Cardiac ventricle fibroblast (primary cell): ENCODE data around the gene PHYHD1. TPM values are rescaled to one million over a fixed set of nuclear protein-coding genes. Genes with fewer than 3 reads are reported as not detected.

Source experiments
- total RNA-seq: library from RNA; depleted of rRNA; stranded (reverse); fragments of >200 nt; gene quantifications from 2 replicates; pipeline ENCODE4 v1.2.3, GENCODE V29; 2015

PHYHD1 gene
- total RNA-seq: 33.5 and 39.1 TPM in 2 replicates

GRCh38 chr9:128920381-128921058 lies at the start of gene PHYHD1:
PHYHD1 (plus strand) TSS chr9:128920982; CDS start chr9:128922324, 1,342 bp downstream.

GRCh38 chr9:128881884-128882676 lies 38.7 kb upstream of the PHYHD1 start, which contains the start of the genes KYAT1 and LRRC8A:
KYAT1 (minus strand) TSS chr9:128881950; CDS start chr9:128845405, 36,545 bp downstream.
LRRC8A (plus strand) TSS chr9:128882133; CDS start chr9:128907165, 25,032 bp downstream.

GRCh38 chr9:128947527-128948301 lies 26.9 kb downstream of the PHYHD1 start, which contains the start of the genes DOLK and NUP188:
DOLK (minus strand) TSS chr9:128947603; CDS start chr9:128947303, 300 bp downstream.
NUP188 (plus strand) TSS chr9:128947699; CDS start chr9:128947720, 21 bp downstream.

Other genes starting within 250 kb of the PHYHD1 start
- gene SET, start 231.8 kb upstream of the PHYHD1 start, total RNA-seq: 144 and 181 TPM in 2 replicates
- gene PKN3, start 218.5 kb upstream of the PHYHD1 start, total RNA-seq: 1.2 and 1.3 TPM in 2 replicates
- 27.4 and 36.9 TPM in 2 replicates for gene ZDHHC12, start 196.9 kb upstream of the PHYHD1 start, total RNA-seq
- 34.2 and 40.6 TPM in 2 replicates for gene ZER1, start 149.1 kb upstream of the PHYHD1 start, total RNA-seq
- gene TBC1D13, start 133.7 kb upstream of the PHYHD1 start, total RNA-seq: 12.9 and 18.2 TPM in 2 replicates
- 11.2 and 19.1 TPM in 2 replicates for gene ENDOG, start 102.5 kb upstream of the PHYHD1 start, total RNA-seq
- 9.2 and 17.9 TPM in 2 replicates for gene SPOUT1, start 91.2 kb upstream of the PHYHD1 start, total RNA-seq
- 2.6 and 3.2 TPM in 2 replicates for gene KYAT1, start 39.0 kb upstream of the PHYHD1 start, total RNA-seq
- 30.5 and 31.8 TPM in 2 replicates for gene LRRC8A, start 38.8 kb upstream of the PHYHD1 start, total RNA-seq
- gene DOLK, start 26.6 kb downstream of the PHYHD1 start, total RNA-seq: 20.7 and 21.4 TPM in 2 replicates
- gene NUP188, start 26.7 kb downstream of the PHYHD1 start, total RNA-seq: 32.4 and 53.9 TPM in 2 replicates
- gene SH3GLB2, start 107.3 kb downstream of the PHYHD1 start, total RNA-seq: 15.3 and 16.7 TPM in 2 replicates
- gene MIGA2, start 115.6 kb downstream of the PHYHD1 start, total RNA-seq: 14.8 and 23.4 TPM in 2 replicates
- 8.5 and 10.0 TPM in 2 replicates for gene DOLPP1, start 160.1 kb downstream of the PHYHD1 start, total RNA-seq
- gene CRAT, start 189.8 kb downstream of the PHYHD1 start, total RNA-seq: 61.3 and 63.0 TPM in 2 replicates
- gene PTPA, start 190.4 kb downstream of the PHYHD1 start, total RNA-seq: 59.8 and 61.5 TPM in 2 replicates